ENCODE data around the gene CDH8.

The CDH8 gene

GRCh38 chr16:61763991-61764390 lies 272.2 kb downstream of the CDH8 start:
- Histone ChIP-seq H2BK5ac (ENCODE audit: low read length) (no peak overlapping the region), H2AFZ (ENCODE audit: low read length) (no peak overlapping the region), H2BK12ac (ENCODE audit: low read length) (no peak overlapping the region), H4K91ac (ENCODE audit: low read depth, low read length, poor library complexity) (no peak overlapping the region), H3K36me3 (replicated peaks in 1 of 2; ENCODE audit: control insufficient read depth in 2 of 2, insufficient read depth in 2 of 2, low read length in 2 of 2) (no peaks in the 10 kb centered on the region), H2BK15ac (ENCODE audit: low read length) (no peak overlapping the region), H3K4me3 (ENCODE audit: low read length in 2 of 2) (no peak overlapping the region), H4K8ac (ENCODE audit: low read depth, low read length) (no peak overlapping the region), H3K4me1 (ENCODE audit: control insufficient read depth in 2 of 2, insufficient read depth in 1 of 2, low read depth in 1 of 2, low read length in 2 of 2) (peaks cover 0 to 4% of the 10 kb centered on the region in 2 donors), H3K79me1 (ENCODE audit: low read depth, low read length) (no peaks in the 10 kb centered on the region), H3K27me3 (ENCODE audit: control insufficient read depth in 3 of 3, insufficient read depth in 3 of 3, low read depth in 1 of 3, low read length in 3 of 3) (no peaks in the 10 kb centered on the region), H3K23ac (ENCODE audit: low read depth, low read length, poor library complexity) (no peak overlapping the region), H3K9ac (ENCODE audit: low read depth, low read length, poor library complexity) (no peak overlapping the region), H3K14ac (ENCODE audit: low read length) (no peak overlapping the region), H3K4ac (ENCODE audit: low read length) (no peak overlapping the region), H2BK120ac (ENCODE audit: low read depth, low read length) (no peak overlapping the region), H3K27ac (replicated peaks; ENCODE audit: low read length) (no peak overlapping the region), H3K9me3 (replicated peaks in 1 of 2; ENCODE audit: control insufficient read depth in 2 of 2, insufficient read depth in 1 of 2, low read depth in 1 of 2, low read length in 2 of 2) (no peaks in the 10 kb centered on the region), H3K18ac (ENCODE audit: low read length) (no peak overlapping the region), H3K4me2 (ENCODE audit: insufficient read depth, low read length, poor library complexity, severe bottlenecking) (no peak overlapping the region), H2AK5ac (ENCODE audit: low read depth, low read length) (no peak overlapping the region)
- no CpG with 5 or more reads among the region's 2 CpGs for WGBS, 2 donors (ENCODE audit: extremely low coverage in 2 of 2, insufficient read length in 2 of 2, insufficient replicate concordance in 1 of 2)
- no peak for DNase-seq (ENCODE audit: low spot score)

GRCh38 chr16:61763013-61763412 lies 273.2 kb downstream of the CDH8 start:
- H3K36me3 ChIP-seq (replicated peaks in 1 of 2; ENCODE audit: control insufficient read depth in 2 of 2, insufficient read depth in 2 of 2, low read length in 2 of 2) = no peaks in the 10 kb centered on the region
- no peak overlapping the region for H3K14ac ChIP-seq (ENCODE audit: low read length)
- no peak overlapping the region for H3K4ac ChIP-seq (ENCODE audit: low read length)
- H3K9me3 ChIP-seq (replicated peaks in 1 of 2; ENCODE audit: control insufficient read depth in 2 of 2, insufficient read depth in 1 of 2, low read depth in 1 of 2, low read length in 2 of 2) = no peaks in the 10 kb centered on the region
- H4K8ac ChIP-seq (ENCODE audit: low read depth, low read length) = no peak overlapping the region
- no peak overlapping the region for H3K27ac ChIP-seq (replicated peaks; ENCODE audit: low read length)
- H2BK15ac ChIP-seq (ENCODE audit: low read length) = no peak overlapping the region
- no peaks in the 10 kb centered on the region for H3K79me1 ChIP-seq (ENCODE audit: low read depth, low read length)
- peak overlapping the region; percentile 64 for H2AFZ ChIP-seq (ENCODE audit: low read length)
- no peak overlapping the region for H3K4me3 ChIP-seq (ENCODE audit: low read length in 2 of 2)
- H3K18ac ChIP-seq (ENCODE audit: low read length) = no peak overlapping the region
- H3K4me2 ChIP-seq (ENCODE audit: insufficient read depth, low read length, poor library complexity, severe bottlenecking) = no peak overlapping the region
- no peaks in the 10 kb centered on the region for H3K27me3 ChIP-seq (ENCODE audit: control insufficient read depth in 3 of 3, insufficient read depth in 3 of 3, low read depth in 1 of 3, low read length in 3 of 3)
- H3K4me1 ChIP-seq (ENCODE audit: control insufficient read depth in 2 of 2, insufficient read depth in 1 of 2, low read depth in 1 of 2, low read length in 2 of 2) = peaks cover 0 to 4% of the 10 kb centered on the region in 2 donors
- H2AK5ac ChIP-seq (ENCODE audit: low read depth, low read length) = no peak overlapping the region
- H3K23ac ChIP-seq (ENCODE audit: low read depth, low read length, poor library complexity) = no peak overlapping the region
- no CpG with 5 or more reads among the region's 3 CpGs for WGBS, 2 donors (ENCODE audit: extremely low coverage in 2 of 2, insufficient read length in 2 of 2, insufficient replicate concordance in 1 of 2)
- no peak overlapping the region for H2BK5ac ChIP-seq (ENCODE audit: low read length)
- H2BK120ac ChIP-seq (ENCODE audit: low read depth, low read length) = no peak overlapping the region
- H2BK12ac ChIP-seq (ENCODE audit: low read length) = no peak overlapping the region
- H3K9ac ChIP-seq (ENCODE audit: low read depth, low read length, poor library complexity) = no peak overlapping the region
- no peak overlapping the region for H4K91ac ChIP-seq (ENCODE audit: low read depth, low read length, poor library complexity)
- no peak for DNase-seq (ENCODE audit: low spot score)

GRCh38 chr16:61730997-61731396 lies 305.2 kb downstream of the CDH8 start:
- H2BK12ac ChIP-seq (ENCODE audit: low read length) = no peak overlapping the region
- H4K91ac ChIP-seq (ENCODE audit: low read depth, low read length, poor library complexity) = no peak overlapping the region
- peaks cover 3 to 8% of the 10 kb centered on the region in 2 donors for H3K4me1 ChIP-seq (ENCODE audit: control insufficient read depth in 2 of 2, insufficient read depth in 1 of 2, low read depth in 1 of 2, low read length in 2 of 2)
- no peak for DNase-seq (ENCODE audit: low spot score)
- no peak overlapping the region for H3K14ac ChIP-seq (ENCODE audit: low read length)
- no peaks in the 10 kb centered on the region for H3K9me3 ChIP-seq (replicated peaks in 1 of 2; ENCODE audit: control insufficient read depth in 2 of 2, insufficient read depth in 1 of 2, low read depth in 1 of 2, low read length in 2 of 2)
- H2BK120ac ChIP-seq (ENCODE audit: low read depth, low read length) = no peak overlapping the region
- no peak overlapping the region for H3K23ac ChIP-seq (ENCODE audit: low read depth, low read length, poor library complexity)
- no CpG with 5 or more reads among the region's 1 CpG for WGBS, 2 donors (ENCODE audit: extremely low coverage in 2 of 2, insufficient read length in 2 of 2, insufficient replicate concordance in 1 of 2)
- H3K4me2 ChIP-seq (ENCODE audit: insufficient read depth, low read length, poor library complexity, severe bottlenecking) = no peak overlapping the region
- peak overlapping the region; percentile 31 for H2AFZ ChIP-seq (ENCODE audit: low read length)
- H3K79me1 ChIP-seq (ENCODE audit: low read depth, low read length) = no peaks in the 10 kb centered on the region
- no peak overlapping the region for H2AK5ac ChIP-seq (ENCODE audit: low read depth, low read length)
- H3K4ac ChIP-seq (ENCODE audit: low read length) = no peak overlapping the region
- no peak overlapping the region for H3K4me3 ChIP-seq (ENCODE audit: low read length in 2 of 2)
- no peak overlapping the region for H2BK15ac ChIP-seq (ENCODE audit: low read length)
- H3K18ac ChIP-seq (ENCODE audit: low read length) = no peak overlapping the region
- H3K27ac ChIP-seq (replicated peaks; ENCODE audit: low read length) = no peak overlapping the region
- no peaks in the 10 kb centered on the region for H3K27me3 ChIP-seq (ENCODE audit: control insufficient read depth in 3 of 3, insufficient read depth in 3 of 3, low read depth in 1 of 3, low read length in 3 of 3)
- no peak overlapping the region for H2BK5ac ChIP-seq (ENCODE audit: low read length)
- H3K9ac ChIP-seq (ENCODE audit: low read depth, low read length, poor library complexity) = no peak overlapping the region
- H3K36me3 ChIP-seq (replicated peaks in 1 of 2; ENCODE audit: control insufficient read depth in 2 of 2, insufficient read depth in 2 of 2, low read length in 2 of 2) = no peaks in the 10 kb centered on the region
- H4K8ac ChIP-seq (ENCODE audit: low read depth, low read length) = no peak overlapping the region

GRCh38 chr16:61726701-61727100 lies 309.5 kb downstream of the CDH8 start:
- H3K36me3 ChIP-seq (replicated peaks in 1 of 2; ENCODE audit: control insufficient read depth in 2 of 2, insufficient read depth in 2 of 2, low read length in 2 of 2) = no peaks in the 10 kb centered on the region
- H2AK5ac ChIP-seq (ENCODE audit: low read depth, low read length) = no peak overlapping the region
- H4K8ac ChIP-seq (ENCODE audit: low read depth, low read length) = no peak overlapping the region
- H3K27me3 ChIP-seq (ENCODE audit: control insufficient read depth in 3 of 3, insufficient read depth in 3 of 3, low read depth in 1 of 3, low read length in 3 of 3) = no peaks in the 10 kb centered on the region
- WGBS, 2 donors (ENCODE audit: extremely low coverage in 2 of 2, insufficient read length in 2 of 2, insufficient replicate concordance in 1 of 2) = no CpG with 5 or more reads among the region's 3 CpGs
- H3K27ac ChIP-seq (replicated peaks; ENCODE audit: low read length) = no peak overlapping the region
- H3K4ac ChIP-seq (ENCODE audit: low read length) = no peak overlapping the region
- H2BK5ac ChIP-seq (ENCODE audit: low read length) = no peak overlapping the region
- H2AFZ ChIP-seq (ENCODE audit: low read length) = no peak overlapping the region
- no peak for DNase-seq (ENCODE audit: low spot score)
- H3K4me1 ChIP-seq (ENCODE audit: control insufficient read depth in 2 of 2, insufficient read depth in 1 of 2, low read depth in 1 of 2, low read length in 2 of 2) = peaks cover 3 to 8% of the 10 kb centered on the region in 2 donors
- no peak overlapping the region for H3K4me2 ChIP-seq (ENCODE audit: insufficient read depth, low read length, poor library complexity, severe bottlenecking)
- no peak overlapping the region for H3K23ac ChIP-seq (ENCODE audit: low read depth, low read length, poor library complexity)
- no peak overlapping the region for H2BK12ac ChIP-seq (ENCODE audit: low read length)
- H3K9ac ChIP-seq (ENCODE audit: low read depth, low read length, poor library complexity) = no peak overlapping the region
- no peak overlapping the region for H3K14ac ChIP-seq (ENCODE audit: low read length)
- no peak overlapping the region for H2BK120ac ChIP-seq (ENCODE audit: low read depth, low read length)
- no peak overlapping the region for H2BK15ac ChIP-seq (ENCODE audit: low read length)
- no peaks in the 10 kb centered on the region for H3K79me1 ChIP-seq (ENCODE audit: low read depth, low read length)
- H3K9me3 ChIP-seq (replicated peaks in 1 of 2; ENCODE audit: control insufficient read depth in 2 of 2, insufficient read depth in 1 of 2, low read depth in 1 of 2, low read length in 2 of 2) = no peaks in the 10 kb centered on the region
- H4K91ac ChIP-seq (ENCODE audit: low read depth, low read length, poor library complexity) = no peak overlapping the region
- no peak overlapping the region for H3K4me3 ChIP-seq (ENCODE audit: low read length in 2 of 2)
- no peak overlapping the region for H3K18ac ChIP-seq (ENCODE audit: low read length)
